ENCODE results near the gene OR5C1.
A peak's percentile ranks its signal among the peaks of the same experiment; 100 is the strongest.

The OR5C1 gene

DNA sequence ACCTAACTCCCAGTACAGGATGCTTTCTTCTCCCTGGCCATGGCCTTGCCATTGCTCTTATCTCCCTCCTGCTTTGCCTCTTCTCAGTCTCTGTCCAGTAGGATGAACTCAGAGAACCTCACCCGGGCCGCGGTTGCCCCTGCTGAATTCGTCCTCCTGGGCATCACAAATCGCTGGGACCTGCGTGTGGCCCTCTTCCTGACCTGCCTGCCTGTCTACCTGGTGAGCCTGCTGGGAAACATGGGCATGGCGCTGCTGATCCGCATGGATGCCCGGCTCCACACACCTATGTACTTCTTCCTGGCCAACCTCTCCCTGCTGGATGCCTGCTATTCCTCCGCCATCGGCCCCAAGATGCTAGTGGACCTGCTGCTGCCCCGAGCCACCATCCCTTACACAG lies at the start of gene OR5C1:
TSS of gene OR5C1 (plus strand) at position 103 of the 400 bp plus-strand sequence. CDS start at position 103, 0 bp downstream.
- DNase-seq (ENCODE audit: low read depth): no peak
- no peak within 1 kb of the TSS for H3K4me3 ChIP-seq (ENCODE audit: low read depth, low read length)

GRCh38 chr9:122742003-122742402 lies 46.7 kb upstream of the OR5C1 start, which contains the start of gene OR1L6:
Gene OR1L6, plus strand, starts transcription at chr9:122742303. Its CDS starts 7,545 bp downstream, at chr9:122749848.
- H3K4me3 ChIP-seq (ENCODE audit: low read depth, low read length): no peak within 1 kb of the TSS
- DNase-seq (ENCODE audit: low read depth): no peak

DNA sequence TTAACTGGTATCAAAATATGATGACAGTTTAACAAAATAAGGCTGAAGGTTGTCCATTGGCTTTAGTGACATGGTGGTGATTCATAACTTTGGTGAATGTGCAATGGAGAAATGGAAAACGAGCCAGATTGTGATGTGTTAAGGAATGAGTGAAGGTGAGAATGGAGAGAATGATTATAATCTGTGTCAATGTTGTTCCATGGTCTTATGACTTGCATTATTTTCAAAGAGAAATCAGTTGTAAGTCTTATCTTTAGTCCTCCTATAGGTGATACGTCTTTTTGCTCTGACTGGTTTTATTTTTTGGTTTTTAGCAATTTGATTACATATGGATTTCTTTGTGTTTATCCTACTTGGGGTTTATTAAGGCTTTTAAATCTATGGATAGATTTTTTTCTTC lies 33.9 kb upstream of the OR5C1 start:
- no peak overlapping the region for H3K4me3 ChIP-seq (ENCODE audit: low read depth, low read length)
- DNase-seq (ENCODE audit: low read depth): no peak

DNA sequence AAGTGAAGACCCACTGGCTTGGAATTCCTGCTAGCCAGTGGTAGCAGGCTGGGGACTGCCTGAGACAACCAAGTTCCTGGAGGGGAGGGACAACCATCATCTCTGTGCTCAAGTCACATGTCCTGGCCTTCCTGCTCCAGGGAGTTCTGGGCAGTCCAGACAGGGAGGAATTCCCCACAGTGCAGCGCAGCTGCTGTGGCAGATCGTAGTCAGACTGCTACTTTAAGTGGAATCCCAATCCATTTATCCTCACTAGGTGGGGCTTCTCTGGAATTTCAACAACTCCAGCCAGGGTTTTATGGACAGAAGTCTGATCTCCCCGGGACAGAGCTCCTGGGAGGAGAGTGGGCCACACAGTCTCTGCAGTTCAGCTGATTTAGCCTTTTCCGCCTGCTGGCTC lies 20.9 kb upstream of the OR5C1 start:
- H3K4me3 ChIP-seq (ENCODE audit: low read depth, low read length): no peak overlapping the region
- no peak for DNase-seq (ENCODE audit: low read depth)

DNA sequence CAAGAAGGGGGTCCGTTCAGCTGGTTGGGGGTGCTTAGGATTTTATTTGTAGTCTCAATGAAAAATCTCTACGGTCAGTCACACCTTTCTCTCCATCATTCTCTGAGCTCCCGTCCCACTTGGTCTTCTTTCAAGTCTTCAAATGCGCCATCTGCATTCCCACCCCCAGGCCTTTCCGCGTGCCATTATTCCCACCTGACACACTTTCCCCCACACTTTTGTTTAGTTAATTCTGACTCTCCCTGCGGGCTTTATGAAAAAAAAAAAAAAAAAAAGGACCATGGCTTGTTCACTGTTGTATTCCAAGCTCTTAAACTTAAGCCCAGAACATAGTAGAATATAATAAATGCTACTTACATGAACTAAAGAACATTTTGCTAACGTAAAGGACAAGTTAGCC lies 11.7 kb upstream of the OR5C1 start:
- DNase-seq (ENCODE audit: low read depth): no peak
- no peak overlapping the region for H3K4me3 ChIP-seq (ENCODE audit: low read depth, low read length)

DNA sequence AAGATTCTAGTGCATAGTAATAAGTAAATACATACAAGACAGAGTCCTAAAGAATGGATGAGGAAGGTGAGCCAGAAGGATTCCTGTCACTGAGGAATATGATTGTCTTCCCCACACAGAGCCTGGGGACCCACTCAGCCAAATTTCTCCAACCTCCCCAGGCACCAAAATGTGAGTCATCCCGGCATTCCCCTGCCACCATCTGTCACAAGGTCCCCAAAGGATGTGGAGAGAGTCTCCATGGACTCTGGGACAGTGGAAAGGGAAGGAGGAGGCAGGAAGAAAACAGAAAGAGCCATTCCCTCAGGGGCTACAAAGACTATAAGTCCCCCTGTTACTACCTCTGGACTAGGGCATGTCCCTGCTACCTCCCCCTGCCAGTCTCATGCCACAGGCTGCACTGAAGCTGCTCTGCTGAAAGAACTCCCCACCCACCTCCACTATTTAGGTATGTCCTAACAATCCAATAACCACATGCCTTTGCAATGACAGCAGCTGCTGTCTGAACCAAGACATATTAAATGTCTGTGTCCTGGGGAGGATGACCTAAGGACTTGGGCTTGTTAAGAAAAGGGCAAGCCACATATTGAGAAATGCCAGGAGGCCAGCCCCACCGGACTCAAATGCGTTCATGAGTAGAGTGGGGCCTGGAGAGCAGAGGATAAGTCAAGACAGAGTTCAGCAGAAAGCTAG lies 10.7 kb upstream of the OR5C1 start:
- DNase-seq (ENCODE audit: low read depth): peak; percentile 12
- no peak overlapping the region for H3K4me3 ChIP-seq (ENCODE audit: low read depth, low read length)

DNA sequence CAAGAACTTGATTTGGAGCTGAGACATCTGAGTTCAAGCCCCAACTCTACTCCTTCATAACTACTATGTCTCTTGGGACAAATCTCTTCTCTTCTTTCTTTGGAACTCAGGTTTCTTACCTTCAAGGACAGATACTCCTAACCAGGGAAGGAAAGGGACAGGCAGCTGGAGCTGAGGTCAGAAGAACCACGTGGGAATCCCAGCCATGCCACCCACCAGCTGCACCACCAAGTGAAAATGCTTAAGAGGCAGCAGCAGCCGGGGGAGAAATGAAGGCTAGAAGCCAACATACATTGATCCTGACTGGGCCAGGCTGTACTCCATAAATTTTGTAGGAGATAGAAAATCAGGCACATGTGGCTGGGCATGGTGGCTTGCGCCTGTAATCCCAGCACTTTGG lies 9.6 kb upstream of the OR5C1 start:
- H3K4me3 ChIP-seq (ENCODE audit: low read depth, low read length): no peak overlapping the region
- no peak for DNase-seq (ENCODE audit: low read depth)

- no peak overlapping the region for H3K4me3 ChIP-seq (ENCODE audit: low read depth, low read length)
Observed at GRCh38 chr9:122780026-122780425, 8.7 kb upstream of the OR5C1 start.

GRCh38 chr9:122781671-122782070 lies 7.1 kb upstream of the OR5C1 start:
- DNase-seq (ENCODE audit: low read depth): no peak
- H3K4me3 ChIP-seq (ENCODE audit: low read depth, low read length): no peak overlapping the region

More at GRCh38 chr9:122780026-122780425, 8.7 kb upstream of the OR5C1 start:
- no peak for DNase-seq (ENCODE audit: low read depth)

GRCh38 chr9:122785269-122785668 lies 3.5 kb upstream of the OR5C1 start:
- H3K4me3 ChIP-seq (ENCODE audit: low read depth, low read length): no peak overlapping the region

DNA sequence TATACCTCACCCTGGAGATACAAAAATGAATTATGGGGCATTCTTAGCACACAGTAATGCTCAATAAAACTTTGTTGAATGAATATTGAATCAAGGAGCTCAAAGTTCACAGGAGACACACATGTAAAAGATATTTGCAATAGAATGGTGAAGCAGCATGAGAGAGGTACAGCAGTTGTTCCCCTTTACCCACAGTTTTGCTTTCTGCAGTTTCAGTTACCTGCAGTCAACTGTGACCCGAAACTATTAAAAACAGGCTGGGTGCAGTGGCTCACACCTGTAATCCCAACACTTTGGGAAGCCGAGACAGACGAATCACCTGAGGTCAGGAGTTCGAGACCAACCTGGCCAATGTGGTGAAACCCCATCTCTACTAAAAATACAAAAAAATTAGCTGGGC lies 2.4 kb upstream of the OR5C1 start:
- no peak for DNase-seq (ENCODE audit: low read depth)
- no peak overlapping the region for H3K4me3 ChIP-seq (ENCODE audit: low read depth, low read length)

More at GRCh38 chr9:122785269-122785668, 3.5 kb upstream of the OR5C1 start:
- DNase-seq (ENCODE audit: low read depth): no peak

DNA sequence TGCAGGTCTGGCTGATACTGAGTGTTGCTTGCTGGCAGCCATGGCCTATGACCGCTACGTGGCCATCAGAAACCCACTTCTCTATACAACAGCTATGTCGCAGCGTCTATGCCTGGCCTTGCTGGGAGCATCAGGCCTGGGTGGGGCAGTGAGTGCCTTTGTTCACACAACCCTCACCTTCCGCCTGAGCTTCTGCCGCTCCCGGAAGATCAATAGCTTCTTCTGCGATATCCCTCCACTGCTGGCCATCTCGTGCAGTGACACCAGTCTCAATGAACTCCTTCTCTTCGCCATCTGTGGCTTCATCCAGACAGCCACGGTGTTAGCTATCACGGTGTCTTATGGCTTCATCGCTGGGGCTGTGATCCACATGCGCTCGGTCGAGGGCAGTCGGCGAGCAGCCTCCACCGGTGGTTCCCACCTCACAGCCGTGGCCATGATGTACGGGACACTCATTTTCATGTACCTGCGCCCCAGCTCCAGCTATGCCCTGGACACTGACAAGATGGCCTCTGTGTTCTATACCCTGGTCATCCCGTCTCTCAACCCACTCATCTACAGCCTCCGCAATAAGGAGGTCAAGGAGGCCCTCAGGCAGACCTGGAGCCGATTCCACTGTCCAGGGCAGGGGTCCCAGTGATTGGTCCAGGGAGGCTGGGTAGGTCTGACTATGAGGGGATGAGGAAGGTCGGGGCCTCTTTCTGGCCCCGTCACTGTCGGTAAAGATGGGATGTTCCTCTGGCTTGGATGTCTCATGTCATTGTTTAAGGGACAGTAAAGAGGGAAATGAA lies 718 bp downstream of the OR5C1 start:
- no peak overlapping the region for H3K4me3 ChIP-seq (ENCODE audit: low read depth, low read length)
- no peak for DNase-seq (ENCODE audit: low read depth)

DNA sequence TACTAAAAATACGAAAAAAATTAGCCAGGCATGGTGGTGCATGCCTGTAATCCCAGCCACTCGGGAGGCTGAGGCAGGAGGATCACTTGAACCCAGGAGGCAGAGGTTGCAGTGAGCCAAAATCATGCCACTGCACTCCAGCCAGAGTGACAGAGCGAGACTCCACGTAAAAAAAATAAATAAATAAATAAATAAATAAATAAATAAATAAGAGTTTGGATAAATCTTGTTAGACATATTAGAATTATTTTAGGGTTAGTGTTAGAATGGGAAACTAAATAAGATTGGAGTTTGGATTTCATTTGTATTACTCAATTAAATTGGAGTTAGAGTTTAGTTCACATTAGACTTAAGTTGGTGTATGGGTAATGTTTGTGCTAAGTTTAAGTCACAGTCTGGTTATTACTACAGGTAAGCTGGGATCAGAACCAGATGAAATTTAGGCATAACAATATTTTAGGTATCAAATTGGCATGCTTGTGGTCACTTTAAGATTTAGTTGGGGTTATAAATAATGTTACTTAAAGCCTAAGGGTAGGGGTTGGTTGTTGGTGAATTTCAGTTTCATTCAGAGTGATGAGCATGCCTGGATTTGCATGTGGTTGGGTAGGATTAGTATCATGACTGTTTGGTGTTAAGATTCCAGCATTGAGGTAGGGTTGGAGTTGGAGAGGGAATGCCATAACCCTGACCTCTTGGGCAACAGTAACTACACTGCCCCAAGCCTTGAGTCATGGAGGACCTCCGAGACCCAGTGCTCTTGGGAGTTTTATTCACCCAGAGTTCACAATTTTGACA lies 3.3 kb downstream of the OR5C1 start:
- H3K4me3 ChIP-seq (ENCODE audit: low read depth, low read length): no peak overlapping the region
- no peak for DNase-seq (ENCODE audit: low read depth)

DNA sequence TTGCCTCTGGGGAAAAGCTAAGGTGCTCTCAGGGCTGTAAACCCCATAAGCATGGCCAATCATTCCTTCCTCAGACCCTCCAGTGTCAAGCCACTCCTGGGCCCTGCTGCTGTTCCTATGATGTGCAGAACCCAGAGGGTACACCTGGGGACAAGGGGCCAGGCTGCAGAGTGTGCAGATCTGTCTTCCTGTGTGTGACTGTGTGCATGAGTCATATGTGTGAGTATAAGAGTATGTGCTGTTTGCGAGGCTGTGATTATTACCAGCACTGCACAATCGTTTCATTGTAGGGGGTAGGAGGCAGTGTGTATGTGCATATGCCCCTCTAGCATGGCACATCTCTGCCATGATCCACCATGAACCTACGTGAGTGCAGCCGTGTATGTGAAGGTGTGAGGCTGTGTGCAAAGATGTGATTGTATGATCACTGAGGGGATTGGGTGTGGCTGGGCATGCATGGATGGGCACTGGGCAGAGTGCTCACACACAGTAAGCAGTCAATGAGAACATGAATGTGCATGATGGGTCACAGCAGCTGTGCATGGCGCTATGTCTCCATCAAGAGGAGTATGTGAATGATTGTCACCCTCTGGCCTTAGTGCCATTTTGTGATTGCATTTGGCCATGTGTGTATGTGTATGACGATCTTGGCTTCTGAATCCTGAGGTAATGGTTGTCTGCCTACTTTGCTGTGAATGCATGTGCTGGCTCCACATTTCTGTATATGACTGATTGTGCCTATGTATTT lies 8.8 kb downstream of the OR5C1 start:
- no peak for DNase-seq (ENCODE audit: low read depth)
- no peak overlapping the region for H3K4me3 ChIP-seq (ENCODE audit: low read depth, low read length)

DNA sequence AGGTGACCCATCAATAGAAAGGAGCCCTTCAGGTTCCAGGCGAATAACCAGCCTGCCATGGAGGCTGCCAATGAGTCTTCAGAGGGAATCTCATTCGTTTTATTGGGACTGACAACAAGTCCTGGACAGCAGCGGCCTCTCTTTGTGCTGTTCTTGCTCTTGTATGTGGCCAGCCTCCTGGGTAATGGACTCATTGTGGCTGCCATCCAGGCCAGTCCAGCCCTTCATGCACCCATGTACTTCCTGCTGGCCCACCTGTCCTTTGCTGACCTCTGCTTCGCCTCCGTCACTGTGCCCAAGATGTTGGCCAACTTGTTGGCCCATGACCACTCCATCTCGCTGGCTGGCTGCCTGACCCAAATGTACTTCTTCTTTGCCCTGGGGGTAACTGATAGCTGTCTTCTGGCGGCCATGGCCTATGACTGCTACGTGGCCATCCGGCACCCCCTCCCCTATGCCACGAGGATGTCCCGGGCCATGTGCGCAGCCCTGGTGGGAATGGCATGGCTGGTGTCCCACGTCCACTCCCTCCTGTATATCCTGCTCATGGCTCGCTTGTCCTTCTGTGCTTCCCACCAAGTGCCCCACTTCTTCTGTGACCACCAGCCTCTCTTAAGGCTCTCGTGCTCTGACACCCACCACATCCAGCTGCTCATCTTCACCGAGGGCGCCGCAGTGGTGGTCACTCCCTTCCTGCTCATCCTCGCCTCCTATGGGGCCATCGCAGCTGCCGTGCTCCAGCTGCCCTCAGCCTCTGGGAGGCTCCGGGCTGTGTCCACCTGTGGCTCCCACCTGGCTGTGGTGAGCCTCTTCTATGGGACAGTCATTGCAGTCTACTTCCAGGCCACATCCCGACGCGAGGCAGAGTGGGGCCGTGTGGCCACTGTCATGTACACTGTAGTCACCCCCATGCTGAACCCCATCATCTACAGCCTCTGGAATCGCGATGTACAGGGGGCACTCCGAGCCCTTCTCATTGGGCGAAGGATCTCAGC lies 11.6 kb downstream of the OR5C1 start, which contains the start of gene OR1K1:
TSS of gene OR1K1 (plus strand) at position 58 of the 995 bp plus-strand sequence. CDS start at position 58, 0 bp downstream.
- DNase-seq (ENCODE audit: low read depth): no peak
- no peak within 1 kb of the TSS for H3K4me3 ChIP-seq (ENCODE audit: low read depth, low read length)

DNA sequence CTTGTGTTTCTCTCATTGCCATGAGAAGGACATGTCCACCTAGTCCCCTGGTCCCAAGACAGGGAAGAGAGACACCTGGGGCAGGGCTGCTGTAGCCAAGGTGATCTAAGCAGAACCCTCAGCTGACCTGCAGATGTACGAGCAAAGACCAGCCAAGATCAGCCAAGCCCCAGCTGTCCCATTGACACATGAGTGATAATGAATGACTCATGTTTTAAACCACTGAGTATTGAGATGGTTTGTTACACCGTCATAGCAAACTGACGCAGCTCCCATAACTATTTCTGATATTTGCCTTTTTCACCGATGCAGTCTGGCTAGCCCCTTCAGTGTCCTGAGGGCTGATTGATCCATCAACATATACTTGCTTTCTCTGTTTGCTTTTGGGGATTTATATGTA lies 17.9 kb downstream of the OR5C1 start:
- DNase-seq (ENCODE audit: low read depth): no peak
- no peak overlapping the region for H3K4me3 ChIP-seq (ENCODE audit: low read depth, low read length)

- no peak for DNase-seq (ENCODE audit: low read depth)
- no peak overlapping the region for H3K4me3 ChIP-seq (ENCODE audit: low read depth, low read length)
Observed at GRCh38 chr9:122807271-122807900, 18.7 kb downstream of the OR5C1 start.

- no peak overlapping the region for H3K4me3 ChIP-seq (ENCODE audit: low read depth, low read length)
- DNase-seq (ENCODE audit: low read depth): no peak
Observed at GRCh38 chr9:122808141-122808540, 19.4 kb downstream of the OR5C1 start.
